ENCODE data around the gene ARHGAP42.

The ARHGAP42 gene

GRCh38 chr11:100918551-100919500 is 231.7 kb downstream of the ARHGAP42 start:
- no peaks in the 10 kb centered on the region for H3K79me2 ChIP-seq (ENCODE audit: insufficient read depth, low read length)
- no peak overlapping the region for H2AFZ ChIP-seq (ENCODE audit: low read depth, low read length)
- no peaks in the 10 kb centered on the region for H3K4me1 ChIP-seq (ENCODE audit: insufficient read depth, low read length)
- no peak for TF ChIP-seq EZH2 (IDR thresholded peaks at IDR 0.05; ENCODE audit: borderline replicate concordance, low read depth, low read length, severe bottlenecking)
- TF ChIP-seq CTCF (IDR thresholded peaks at IDR 0.05; ENCODE audit: borderline replicate concordance, extremely low read depth, low read length, poor library complexity, severe bottlenecking) = no peak
- no peaks in the 10 kb centered on the region for H4K20me1 ChIP-seq (ENCODE audit: insufficient read depth, low read length)
- H3K4me2 ChIP-seq (ENCODE audit: insufficient read depth, low read length) = no peak overlapping the region
- no peaks in the 10 kb centered on the region for H3K27me3 ChIP-seq (ENCODE audit: insufficient read depth, low read length, poor library complexity)
- H3K4me3 ChIP-seq (ENCODE audit: low read depth in 1 of 2, low read length in 2 of 2) = no peak overlapping the region
- ATAC-seq (ENCODE audit: insufficient read depth, low read depth) = no peak
- H3K27ac ChIP-seq (ENCODE audit: low read length) = no peak overlapping the region
- H3K9ac ChIP-seq (ENCODE audit: low read depth, low read length) = no peak overlapping the region
- no peaks in the 10 kb centered on the region for H3K9me3 ChIP-seq (ENCODE audit: insufficient read depth, low read length, severe bottlenecking)
- DNase-seq = no peak
- H3K36me3 ChIP-seq (ENCODE audit: insufficient read depth, low read length) = no peaks in the 10 kb centered on the region

- no peak overlapping the region for H3K9ac ChIP-seq (ENCODE audit: low read depth, low read length)
- no peaks in the 10 kb centered on the region for H4K20me1 ChIP-seq (ENCODE audit: insufficient read depth, low read length)
- H3K27me3 ChIP-seq (ENCODE audit: insufficient read depth, low read length, poor library complexity) = no peaks in the 10 kb centered on the region
- H3K79me2 ChIP-seq (ENCODE audit: insufficient read depth, low read length) = no peaks in the 10 kb centered on the region
- ATAC-seq (ENCODE audit: insufficient read depth, low read depth) = no peak
- no peak for DNase-seq
- H3K4me1 ChIP-seq (ENCODE audit: insufficient read depth, low read length) = no peaks in the 10 kb centered on the region
- no peaks in the 10 kb centered on the region for H3K36me3 ChIP-seq (ENCODE audit: insufficient read depth, low read length)
- no peak overlapping the region for H3K4me2 ChIP-seq (ENCODE audit: insufficient read depth, low read length)
- no peak for TF ChIP-seq EZH2 (IDR thresholded peaks at IDR 0.05; ENCODE audit: borderline replicate concordance, low read depth, low read length, severe bottlenecking)
- TF ChIP-seq CTCF (IDR thresholded peaks at IDR 0.05; ENCODE audit: borderline replicate concordance, extremely low read depth, low read length, poor library complexity, severe bottlenecking) = no peak
- no peak overlapping the region for H2AFZ ChIP-seq (ENCODE audit: low read depth, low read length)
- H3K4me3 ChIP-seq (ENCODE audit: low read depth in 1 of 2, low read length in 2 of 2) = no peak overlapping the region
- no peak overlapping the region for H3K27ac ChIP-seq (ENCODE audit: low read length)
- no peaks in the 10 kb centered on the region for H3K9me3 ChIP-seq (ENCODE audit: insufficient read depth, low read length, severe bottlenecking)
These were observed 233.5 kb downstream of the ARHGAP42 start for GRCh38 chr11:100920593-100920992.

GRCh38 chr11:100922121-100922520 is 235.0 kb downstream of the ARHGAP42 start:
- Histone ChIP-seq H3K9me3 (ENCODE audit: insufficient read depth, low read length, severe bottlenecking) (no peaks in the 10 kb centered on the region), H3K4me2 (ENCODE audit: insufficient read depth, low read length) (no peak overlapping the region), H3K27me3 (ENCODE audit: insufficient read depth, low read length, poor library complexity) (no peaks in the 10 kb centered on the region), H3K4me3 (ENCODE audit: low read depth in 1 of 2, low read length in 2 of 2) (no peak overlapping the region), H3K27ac (ENCODE audit: low read length) (no peak overlapping the region), H3K36me3 (ENCODE audit: insufficient read depth, low read length) (no peaks in the 10 kb centered on the region), H2AFZ (ENCODE audit: low read depth, low read length) (no peak overlapping the region), H3K9ac (ENCODE audit: low read depth, low read length) (no peak overlapping the region), H3K4me1 (ENCODE audit: insufficient read depth, low read length) (no peaks in the 10 kb centered on the region), H3K79me2 (ENCODE audit: insufficient read depth, low read length) (no peaks in the 10 kb centered on the region), H4K20me1 (ENCODE audit: insufficient read depth, low read length) (no peaks in the 10 kb centered on the region)
- no peak for TF ChIP-seq EZH2 (IDR thresholded peaks at IDR 0.05; ENCODE audit: borderline replicate concordance, low read depth, low read length, severe bottlenecking)
- no peak for TF ChIP-seq CTCF (IDR thresholded peaks at IDR 0.05; ENCODE audit: borderline replicate concordance, extremely low read depth, low read length, poor library complexity, severe bottlenecking)
- ATAC-seq (ENCODE audit: insufficient read depth, low read depth) = no peak
- no peak for DNase-seq

Data from DND-41 (cell line).